DLD1 (cell line): ENCODE data around the gene NHERF2.

Experiments used
- in situ Hi-C: cut with HindIII; loops from 2 replicates; pipeline ENCODE4 v1.10.0; 2017; ENCODE audit warnings: low sequenced_read_pairs

NHERF2 gene

DNA sequence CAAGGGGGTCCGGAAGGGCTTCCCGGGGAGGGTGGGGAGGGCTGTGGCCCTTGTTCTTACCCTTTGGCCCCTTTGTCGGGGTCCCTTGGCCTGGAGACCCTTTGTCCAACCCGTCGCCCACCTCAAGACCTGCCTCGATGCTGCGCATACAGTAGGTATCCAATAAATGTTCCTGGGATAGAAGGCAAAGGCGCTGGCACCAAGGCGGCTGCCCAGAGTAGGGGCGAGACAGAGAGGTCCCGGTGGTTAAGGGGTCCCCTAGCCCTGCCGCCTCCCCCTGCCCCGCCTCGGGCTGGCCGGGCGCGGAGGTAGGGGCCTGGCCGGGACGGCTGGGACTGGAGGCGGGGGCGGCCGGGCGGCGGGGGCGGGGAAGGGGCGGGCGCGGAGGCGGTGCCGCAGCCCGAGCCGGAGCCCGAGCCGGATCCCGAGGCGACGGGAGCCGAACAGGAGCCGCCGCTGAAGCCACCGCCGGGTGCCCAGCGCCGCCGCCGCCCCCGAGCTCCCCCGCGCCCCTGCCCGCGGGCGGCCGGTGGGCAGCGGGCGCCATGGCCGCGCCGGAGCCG is at the start of gene NHERF2:
Gene NHERF2, plus strand, starts transcription at position 442 of the 563 bp plus-strand sequence. Its CDS starts 104 bp downstream, at position 546.
- in situ Hi-C loops, result no loop called here

DNA sequence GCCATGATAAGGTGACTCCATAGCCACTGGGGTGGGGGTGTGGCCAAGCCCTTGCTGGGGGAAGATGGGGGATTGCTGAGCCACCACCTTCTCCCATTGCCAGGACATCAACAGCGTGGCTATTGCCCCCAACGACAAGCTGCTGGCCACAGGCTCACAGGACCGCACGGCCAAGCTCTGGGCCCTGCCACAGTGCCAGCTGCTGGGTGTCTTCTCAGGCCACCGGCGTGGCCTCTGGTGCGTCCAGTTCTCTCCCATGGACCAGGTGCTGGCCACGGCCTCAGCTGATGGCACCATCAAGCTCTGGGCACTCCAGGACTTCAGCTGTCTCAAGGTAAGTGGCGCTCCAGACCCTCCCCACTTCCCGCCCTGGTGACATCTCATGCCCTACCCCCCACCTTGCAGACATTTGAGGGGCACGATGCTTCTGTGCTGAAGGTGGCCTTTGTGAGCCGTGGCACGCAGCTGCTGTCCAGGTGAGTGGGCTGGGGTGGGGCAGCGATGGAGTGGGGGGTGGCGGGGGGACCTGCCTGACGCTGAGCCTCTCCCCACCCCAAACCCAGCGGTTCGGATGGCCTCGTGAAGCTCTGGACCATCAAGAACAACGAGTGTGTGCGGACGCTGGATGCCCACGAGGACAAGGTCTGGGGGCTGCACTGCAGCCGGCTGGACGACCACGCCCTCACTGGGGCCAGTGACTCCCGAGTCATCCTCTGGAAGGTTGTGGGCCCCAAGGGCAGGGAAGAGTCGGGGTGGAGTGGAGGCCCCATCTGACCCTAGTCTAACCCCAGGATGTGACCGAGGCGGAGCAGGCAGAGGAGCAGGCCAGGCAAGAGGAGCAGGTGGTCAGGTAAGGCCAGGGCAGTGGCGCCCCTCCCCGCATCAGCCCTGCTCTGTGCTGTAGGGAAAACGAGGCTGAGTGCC is 49.5 kb upstream of the NHERF2 start:
- in situ Hi-C loops, result no loop called here

DNA sequence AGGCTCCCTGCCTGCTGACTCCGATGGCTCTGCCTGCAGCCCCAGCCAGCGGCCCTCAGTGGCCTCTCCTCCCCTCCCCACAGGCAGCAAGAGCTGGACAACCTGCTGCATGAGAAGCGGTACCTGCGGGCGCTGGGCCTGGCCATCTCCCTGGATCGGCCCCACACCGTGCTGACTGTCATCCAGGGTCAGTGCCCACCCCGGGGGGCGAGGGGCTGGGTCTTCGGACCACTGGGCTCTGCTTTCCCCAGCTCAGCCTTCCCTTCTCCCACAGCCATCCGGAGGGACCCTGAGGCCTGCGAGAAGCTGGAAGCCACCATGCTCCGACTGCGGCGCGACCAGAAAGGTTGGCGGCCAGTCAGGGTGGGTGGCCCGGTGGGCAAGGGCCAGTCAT is 48.8 kb upstream of the NHERF2 start:
- in situ Hi-C loops, result no loop called here

DNA sequence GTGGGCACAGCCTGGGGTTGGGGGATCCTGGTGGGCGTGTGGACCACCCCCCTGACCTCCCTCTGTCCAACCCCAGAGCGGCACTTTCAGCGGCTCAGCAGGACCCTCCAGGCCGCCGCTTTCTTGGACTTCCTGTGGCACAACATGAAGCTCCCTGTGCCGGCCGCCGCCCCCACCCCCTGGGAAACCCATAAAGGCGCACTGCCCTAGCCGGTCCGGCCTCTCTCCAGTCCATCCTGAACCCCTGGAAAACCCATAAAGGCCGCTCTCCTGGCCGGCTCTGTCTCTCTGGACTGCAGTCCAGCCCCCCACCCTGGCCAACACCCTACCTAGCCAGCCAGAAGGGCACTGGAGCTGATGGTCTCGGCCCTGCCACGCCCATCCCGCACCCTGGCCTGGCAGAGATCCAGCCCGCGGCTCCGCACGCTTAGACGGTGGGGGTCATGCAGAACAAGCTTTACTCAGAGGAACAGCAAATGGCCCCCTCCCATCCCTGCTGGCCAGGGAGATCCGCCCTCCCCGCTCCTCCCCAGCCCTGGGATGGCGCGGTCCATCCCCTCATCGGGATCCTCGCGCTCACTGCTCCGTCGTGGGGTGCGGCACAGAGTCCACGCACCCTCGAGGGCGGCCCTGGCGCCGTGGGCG is 48.1 kb upstream of the NHERF2 start:
- in situ Hi-C loops, result no loop called here

DNA sequence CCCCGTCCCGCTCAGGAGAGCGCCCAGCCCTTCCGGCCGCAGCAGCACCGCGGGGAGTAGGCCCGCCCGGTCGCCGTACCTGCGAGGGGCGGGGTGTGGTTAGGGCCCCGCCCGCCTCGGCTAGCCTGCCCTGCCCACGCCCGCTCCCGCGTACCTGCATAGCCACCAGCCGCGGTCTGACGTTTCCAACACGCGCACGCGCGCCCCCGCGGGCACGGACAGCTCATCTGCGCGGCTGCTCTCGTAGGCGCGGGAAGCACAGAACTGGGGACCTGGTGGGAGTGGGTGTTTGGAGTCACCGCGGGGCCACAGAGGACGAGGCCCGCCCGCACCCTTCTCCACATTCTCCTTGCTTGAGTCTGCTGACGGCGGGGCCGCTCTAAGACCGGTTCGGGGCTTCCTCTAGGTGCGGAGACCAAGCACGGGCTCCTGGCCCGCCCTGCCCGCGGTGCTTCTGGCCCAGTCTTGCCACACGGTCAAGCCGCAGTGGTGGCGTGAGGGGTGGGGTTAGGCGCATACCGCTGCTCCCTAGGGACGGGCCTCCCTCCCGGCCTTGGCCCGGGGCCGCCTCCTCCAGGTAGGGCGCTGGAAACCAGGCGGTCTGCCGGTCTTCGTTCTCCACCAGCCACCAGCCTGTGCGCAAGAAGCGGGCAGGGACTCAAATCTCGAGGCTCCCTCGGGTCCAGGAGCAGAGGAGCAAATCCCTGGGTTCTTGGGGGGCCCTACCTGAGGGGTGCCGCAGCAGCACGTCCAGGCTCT is 47.3 kb upstream of the NHERF2 start:
- in situ Hi-C loops, result no loop called here

DNA sequence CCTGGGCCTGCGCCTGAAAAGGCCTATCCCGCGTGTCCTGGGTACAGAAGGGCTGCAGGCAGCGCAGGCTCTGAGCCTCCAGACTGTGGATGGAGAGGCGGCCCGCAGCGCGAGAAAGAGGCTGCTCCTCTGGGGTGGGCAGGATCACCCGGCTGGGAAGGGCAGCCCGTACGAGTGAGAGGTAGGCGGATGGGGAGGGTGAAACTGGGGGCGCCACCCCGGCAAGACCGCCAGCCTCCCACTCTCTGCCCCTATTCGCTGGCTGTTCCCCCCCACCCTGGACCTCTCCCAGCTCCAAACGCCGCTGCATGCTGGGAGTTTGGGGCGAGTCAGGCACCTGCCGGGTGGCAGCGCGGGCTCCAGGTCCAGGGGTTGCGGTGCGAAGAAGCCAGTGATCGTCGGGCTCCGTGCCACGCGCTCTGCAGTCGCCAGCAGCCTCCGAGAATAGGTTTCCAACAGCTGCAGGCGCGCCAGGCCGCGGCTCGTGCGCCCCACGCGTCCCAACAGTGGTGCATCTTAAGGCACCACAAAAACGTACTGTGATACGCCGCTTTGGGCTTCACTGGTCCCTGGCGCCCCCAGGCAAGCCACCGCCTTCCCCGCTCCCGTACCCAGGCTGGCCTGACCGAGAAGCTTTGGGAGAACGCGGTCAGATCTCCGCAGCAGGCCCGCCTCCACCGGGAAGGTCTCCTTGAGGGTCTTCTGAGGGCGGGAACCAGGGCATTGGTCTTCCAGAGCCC is 46.5 kb upstream of the NHERF2 start:
- in situ Hi-C loops, result no loop called here

DNA sequence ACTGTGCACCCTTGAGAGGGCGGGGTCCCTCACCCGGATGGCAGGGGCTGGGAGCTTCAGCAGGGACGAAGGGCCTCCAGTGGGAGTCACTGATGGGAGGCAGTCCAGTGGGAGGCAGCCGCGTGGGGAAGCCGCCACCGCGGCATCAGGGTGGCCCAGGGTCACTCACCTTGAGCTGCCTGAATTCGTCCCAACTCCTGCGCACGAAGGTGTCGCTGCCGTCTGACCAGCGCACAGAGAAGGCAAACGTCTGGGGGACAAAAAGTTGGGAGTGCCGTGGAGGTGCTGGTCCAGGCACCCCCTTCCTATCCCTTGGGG is 46.0 kb upstream of the NHERF2 start:
- in situ Hi-C loops, result no loop called here

DNA sequence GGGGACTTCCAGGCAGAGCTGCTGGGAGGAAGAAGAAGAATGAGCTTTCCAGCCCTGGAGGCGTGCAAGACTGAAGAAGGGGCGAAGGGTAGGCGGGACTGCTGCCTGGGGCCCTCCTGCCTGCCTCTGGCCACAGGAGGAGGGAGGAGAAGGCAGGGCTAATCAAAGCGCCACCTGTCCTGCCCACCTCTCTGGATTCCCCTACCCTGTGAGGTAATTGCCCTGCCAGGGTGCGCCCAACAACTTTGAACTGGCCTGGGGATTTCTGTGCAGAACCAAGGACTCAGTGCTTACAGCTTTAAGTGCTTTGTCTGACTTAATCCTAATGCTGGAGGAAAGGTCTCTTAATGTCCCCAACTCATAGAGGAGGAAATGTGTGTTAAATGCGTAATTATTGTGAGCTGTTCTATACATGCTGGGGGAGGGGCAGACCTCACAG is 45.3 kb upstream of the NHERF2 start, which contains the start of gene NOXO1:
Gene NOXO1, minus strand, starts transcription at position 72 of the 439 bp plus-strand sequence. CDS start 290 bp downstream, outside the sequence.
- in situ Hi-C loops, result no loop called here

DNA sequence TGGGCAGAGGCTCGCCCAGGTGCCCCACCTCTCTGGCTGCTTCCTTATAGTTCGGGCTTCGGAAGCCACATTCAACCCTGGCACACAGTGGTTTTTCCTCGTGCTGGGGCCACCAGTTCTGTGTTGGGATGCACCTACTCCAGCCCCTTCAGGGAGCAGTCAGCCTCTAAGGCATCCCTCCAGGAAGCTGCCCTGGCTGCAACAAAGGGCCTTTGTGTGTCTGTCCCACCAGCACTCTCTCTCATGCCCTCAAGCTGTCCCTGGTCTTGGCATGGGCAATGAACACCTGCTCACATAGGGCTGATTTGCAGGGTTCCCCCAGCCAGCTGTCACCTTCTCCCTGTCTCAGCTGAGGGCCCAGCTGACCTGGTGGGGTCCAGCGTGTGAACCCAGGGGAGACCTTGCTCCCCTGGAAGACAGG is 44.7 kb upstream of the NHERF2 start:
- in situ Hi-C loops, result no loop called here

DNA sequence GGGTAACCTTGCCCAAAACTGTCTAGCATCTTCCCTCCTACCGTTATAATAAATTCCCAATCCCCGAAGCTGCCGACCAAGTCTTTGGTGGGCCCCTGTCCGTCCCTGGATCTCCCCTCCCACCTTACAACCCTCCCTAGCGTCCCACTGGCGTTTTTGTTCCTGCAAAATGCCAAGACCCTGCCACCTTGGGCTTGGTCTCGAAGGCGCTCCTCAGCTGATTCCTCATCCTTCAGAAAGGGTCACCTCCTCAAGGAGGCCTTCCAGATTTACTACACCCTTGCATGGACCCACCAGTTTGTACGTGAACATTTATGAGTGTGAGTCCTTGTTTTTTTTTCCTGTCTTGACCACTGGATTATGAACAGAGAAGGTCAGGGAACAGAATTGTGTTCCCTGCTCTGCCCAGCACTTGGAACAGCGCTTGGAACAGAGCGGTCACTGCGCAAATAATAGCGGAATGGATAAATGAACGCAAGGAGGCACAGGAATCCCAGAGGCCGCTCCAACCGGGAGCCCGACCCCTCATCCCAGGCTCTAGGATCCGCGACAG is 43.6 kb upstream of the NHERF2 start:
- in situ Hi-C loops, result no loop called here

DNA sequence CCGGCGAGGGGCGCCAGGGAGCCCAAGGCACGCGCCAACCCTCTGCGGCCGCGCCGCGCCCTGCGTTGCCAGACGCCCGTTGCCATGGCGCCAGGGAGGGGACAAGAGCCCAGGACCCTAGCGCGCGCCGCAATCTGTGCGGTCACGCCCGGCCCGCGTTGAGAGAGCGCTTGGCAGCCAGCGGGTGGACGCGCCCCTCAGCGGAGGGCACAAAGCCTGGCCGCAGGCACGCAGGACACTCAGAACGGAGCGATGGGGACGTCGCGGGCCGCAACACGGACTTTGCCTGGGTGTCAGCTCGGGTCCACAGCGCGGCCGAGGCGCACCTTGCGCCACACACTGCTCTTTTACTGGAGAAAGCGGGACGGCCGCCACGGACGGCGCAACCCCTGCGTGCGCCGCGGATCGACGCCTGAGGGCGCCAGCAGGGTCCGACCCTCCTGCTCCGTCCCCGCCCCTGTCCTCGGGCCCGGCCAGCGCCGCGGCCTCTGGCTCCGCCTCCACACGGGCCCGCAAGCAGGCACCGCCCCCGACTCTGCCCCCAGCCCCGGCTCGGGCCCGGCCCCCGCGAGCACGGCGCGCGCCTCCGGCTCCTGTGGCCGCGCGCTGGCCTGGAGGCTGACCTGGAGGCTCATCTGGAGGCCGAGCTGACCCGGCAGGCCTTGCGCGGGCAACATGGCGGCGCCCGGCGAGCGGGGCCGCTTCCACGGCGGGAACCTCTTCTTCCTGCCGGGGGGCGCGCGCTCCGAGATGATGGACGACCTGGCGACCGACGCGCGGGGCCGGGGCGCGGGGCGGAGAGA is 43.0 kb upstream of the NHERF2 start, which contains the start of gene GFER:
Gene GFER, plus strand, starts transcription at position 650 of the 803 bp plus-strand sequence. Its CDS starts 26 bp downstream, at position 676.
- in situ Hi-C loops, result no loop called here

DNA sequence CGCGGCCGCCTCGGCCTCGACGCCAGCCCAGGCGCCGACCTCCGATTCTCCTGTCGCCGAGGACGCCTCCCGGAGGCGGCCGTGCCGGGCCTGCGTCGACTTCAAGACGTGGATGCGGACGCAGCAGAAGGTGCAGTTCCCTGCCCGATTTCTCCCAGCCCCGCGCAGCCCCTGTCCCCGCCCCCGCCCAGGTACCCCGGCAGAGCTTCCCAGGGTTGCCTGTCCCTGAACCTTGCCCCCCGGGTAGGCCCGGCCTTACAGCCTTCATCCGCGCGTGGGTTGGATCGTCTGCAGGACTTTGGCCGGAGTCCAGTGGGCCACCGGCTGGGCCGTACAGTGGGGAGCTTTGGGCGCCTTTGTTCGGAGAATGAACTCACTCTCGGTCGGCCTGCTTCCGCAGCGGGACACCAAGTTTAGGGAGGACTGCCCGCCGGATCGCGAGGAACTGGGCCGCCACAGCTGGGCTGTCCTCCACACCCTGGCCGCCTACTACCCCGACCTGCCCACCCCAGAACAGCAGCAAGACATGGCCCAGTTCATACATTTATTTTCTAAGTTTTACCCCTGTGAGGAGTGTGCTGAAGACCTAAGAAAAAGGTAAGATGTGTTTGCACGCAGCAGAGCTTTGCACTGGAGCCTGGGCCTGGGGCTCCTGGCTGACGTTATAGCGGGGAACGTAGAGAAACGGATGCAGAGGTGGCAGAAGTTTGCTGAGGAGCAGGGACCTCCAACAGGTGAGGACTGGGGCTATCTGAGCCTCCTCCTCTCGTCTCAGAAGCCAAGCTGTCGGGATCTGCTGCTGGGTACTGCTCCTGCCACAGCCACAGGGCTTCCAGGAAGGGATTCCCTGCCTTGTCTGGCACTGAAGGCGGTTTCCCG is 42.1 kb upstream of the NHERF2 start:
- in situ Hi-C loops, result no loop called here

DNA sequence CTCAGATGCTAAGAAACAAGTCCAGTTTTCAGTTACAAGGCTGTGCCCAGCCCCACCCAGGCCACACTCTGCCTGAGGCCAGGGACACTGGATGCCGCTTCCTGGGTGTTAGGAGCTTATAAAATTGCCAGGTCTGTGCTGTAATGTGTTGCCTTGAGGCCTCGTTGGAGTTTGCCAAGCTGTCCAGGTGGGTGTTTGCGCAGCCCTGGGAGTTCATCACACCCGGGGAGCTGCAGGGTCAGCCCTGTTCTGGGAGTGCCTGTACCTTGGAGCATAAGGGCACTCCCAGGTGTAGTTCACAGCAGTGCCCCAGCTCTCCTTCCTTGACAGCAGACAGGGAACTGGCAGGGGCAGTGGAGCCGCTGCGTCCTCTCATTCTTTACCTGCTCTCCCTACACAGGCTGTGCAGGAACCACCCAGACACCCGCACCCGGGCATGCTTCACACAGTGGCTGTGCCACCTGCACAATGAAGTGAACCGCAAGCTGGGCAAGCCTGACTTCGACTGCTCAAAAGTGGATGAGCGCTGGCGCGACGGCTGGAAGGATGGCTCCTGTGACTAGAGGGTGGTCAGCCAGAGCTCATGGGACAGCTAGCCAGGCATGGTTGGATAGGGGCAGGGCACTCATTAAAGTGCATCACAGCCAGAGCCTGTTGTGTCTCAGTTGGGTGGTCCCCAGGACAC is 41.1 kb upstream of the NHERF2 start:
- in situ Hi-C loops, result no loop called here

DNA sequence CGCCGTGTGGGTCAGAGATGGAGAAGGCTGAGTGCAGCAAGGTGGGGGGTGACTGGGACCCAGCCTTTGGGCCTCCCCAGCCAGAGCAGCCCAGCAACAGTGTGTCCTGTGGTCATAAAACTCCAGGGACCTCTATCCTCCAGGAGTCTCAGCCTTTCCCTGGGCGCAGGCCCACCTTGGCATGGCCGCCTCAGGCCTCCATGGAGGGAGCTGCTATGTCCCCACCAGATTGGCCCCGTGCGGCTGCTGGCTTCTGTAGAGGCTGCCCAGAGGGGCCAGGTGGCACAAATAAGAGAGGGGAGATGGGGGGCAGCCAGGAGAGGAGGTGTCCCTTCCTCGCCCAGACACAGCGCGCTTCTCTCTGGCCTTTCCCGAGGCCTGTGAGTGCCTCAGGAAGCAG is 39.5 kb upstream of the NHERF2 start:
- in situ Hi-C loops, result no loop called here

DNA sequence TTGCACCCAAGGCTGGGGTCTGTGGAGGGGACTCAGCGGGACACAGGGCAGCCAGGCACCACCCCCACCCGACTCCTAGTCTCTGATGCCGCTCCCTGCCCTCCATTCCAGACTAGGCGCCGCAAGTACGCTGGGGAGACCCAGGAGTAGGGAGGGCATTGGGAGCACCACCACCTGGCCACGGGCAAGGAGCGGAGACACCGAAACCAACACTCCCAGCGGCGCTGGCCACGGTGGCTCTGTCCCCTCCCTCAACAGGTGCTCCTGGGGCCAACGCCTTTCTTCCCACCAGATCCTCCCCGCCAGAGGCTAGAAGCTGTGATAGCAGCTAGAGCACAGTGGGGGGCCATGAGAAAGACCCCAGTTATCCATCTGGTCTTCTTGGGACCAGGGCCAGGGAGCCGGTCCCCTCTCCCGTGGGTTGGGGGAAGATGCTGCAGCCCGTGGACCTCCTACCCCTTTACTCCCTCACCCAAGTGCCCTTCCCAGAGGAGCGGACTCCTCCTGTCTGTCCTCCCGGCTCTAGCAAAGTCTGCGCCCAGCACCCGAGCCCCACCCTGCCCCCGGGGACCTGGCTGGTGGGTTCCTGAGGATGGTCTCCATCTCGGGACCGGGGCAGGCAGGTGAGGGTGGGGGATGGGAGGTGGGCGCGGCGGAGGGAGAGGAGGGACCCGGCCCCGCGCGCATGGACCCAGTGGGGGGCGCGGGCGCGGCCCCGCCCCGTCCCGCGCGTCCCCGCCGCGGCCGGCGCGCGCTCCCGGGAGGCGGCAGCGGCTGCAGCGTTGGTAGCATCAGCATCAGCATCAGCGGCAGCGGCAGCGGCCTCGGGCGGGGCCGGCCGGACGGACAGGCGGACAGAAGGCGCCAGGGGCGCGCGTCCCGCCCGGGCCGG is 37.2 kb upstream of the NHERF2 start, which contains the start of gene SYNGR3:
Gene SYNGR3, plus strand, starts transcription at position 762 of the 892 bp plus-strand sequence. CDS start 133 bp downstream, outside the sequence.
- in situ Hi-C loops, result no loop called here

DNA sequence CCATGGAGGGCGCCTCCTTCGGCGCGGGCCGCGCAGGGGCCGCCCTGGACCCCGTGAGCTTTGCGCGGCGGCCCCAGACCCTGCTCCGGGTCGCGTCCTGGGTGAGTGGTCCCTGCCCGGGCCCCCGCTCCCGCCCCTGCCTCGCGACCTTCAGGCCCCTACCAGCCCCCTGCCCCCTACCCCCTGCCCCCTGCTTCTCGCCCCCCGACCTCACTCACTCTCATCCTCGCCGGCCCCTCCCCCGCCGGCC is 36.7 kb upstream of the NHERF2 start:
- in situ Hi-C loops, result no loop called here
